ENCODE data around the gene SF3A1.
"Not testable (repeated sequence)": the region's sequence is repeated elsewhere in the genome, so short reads cannot be mapped to it uniquely, and the experiment has no call there.

The SF3A1 gene, protein sequence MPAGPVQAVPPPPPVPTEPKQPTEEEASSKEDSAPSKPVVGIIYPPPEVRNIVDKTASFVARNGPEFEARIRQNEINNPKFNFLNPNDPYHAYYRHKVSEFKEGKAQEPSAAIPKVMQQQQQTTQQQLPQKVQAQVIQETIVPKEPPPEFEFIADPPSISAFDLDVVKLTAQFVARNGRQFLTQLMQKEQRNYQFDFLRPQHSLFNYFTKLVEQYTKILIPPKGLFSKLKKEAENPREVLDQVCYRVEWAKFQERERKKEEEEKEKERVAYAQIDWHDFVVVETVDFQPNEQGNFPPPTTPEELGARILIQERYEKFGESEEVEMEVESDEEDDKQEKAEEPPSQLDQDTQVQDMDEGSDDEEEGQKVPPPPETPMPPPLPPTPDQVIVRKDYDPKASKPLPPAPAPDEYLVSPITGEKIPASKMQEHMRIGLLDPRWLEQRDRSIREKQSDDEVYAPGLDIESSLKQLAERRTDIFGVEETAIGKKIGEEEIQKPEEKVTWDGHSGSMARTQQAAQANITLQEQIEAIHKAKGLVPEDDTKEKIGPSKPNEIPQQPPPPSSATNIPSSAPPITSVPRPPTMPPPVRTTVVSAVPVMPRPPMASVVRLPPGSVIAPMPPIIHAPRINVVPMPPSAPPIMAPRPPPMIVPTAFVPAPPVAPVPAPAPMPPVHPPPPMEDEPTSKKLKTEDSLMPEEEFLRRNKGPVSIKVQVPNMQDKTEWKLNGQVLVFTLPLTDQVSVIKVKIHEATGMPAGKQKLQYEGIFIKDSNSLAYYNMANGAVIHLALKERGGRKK

DNA sequence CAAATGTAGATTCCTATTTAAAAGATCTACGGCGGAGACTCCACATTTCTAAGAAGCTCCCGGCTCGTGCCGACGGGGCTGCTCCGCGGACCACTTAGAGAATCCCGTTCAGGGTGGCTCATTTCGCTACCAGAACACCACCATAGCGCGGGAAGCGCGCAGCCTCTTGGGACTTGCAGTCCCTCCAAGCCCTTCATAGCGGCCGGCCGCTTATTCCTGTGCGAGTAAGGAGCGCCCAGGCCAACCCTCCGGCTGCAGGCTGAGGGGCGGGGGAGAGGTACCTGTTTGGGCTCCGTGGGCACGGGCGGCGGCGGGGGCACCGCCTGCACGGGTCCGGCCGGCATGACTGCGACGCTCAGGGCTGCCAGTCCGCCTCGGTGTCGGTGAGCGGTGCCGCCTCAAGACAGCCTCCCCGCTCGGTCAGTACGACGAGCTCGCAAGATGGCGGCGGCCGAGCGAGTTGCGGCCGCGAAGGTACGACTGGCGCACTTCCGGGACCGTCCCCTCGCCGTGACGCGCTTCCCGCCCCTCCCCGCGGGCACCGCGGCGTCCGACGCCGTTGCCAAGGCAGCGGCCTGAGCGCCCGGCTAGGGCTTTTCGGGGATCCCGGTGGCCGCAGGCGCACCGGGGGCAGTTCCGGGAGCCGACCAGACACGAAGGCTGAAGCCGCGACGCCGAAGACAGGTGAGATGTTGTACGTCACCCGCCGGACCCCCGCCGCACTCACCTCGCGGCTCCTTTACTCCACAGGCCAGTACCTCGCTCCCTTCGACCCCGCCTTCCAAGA is at the start of gene SF3A1, which contains the start of gene CCDC157:
TSS of gene SF3A1 (minus strand) at position 446 of the 787 bp plus-strand sequence. CDS start at position 344, 102 bp downstream.
TSS of gene CCDC157 (plus strand) at position 559 of the 787 bp plus-strand sequence. CDS start 8,994 bp downstream, outside the sequence.
- Histone ChIP-seq H3K79me2 (ENCODE audit: insufficient read depth, low read depth) (peaks cover 35% of the 10 kb centered on the region), H3K4me3 (IDR thresholded peaks at IDR 0.05; ENCODE audit: insufficient read depth, low read depth, low read length) (no peak within 1 kb of the TSS), H2AFZ (ENCODE audit: low read depth) (peak within 1 kb of the TSS; percentile 71), H3K27ac (peak within 1 kb of the TSS; percentile 79), H3K4me2 (peak within 1 kb of the TSS; percentile 68), H3K27me3 (ENCODE audit: insufficient read depth, low read depth) (no peaks in the 10 kb centered on the region), H4K20me1 (ENCODE audit: insufficient read depth) (no peaks in the 10 kb centered on the region), H3K9ac (peak within 1 kb of the TSS; percentile 96), H3K36me3 (ENCODE audit: insufficient read depth) (no peaks in the 10 kb centered on the region), H3K4me1 (ENCODE audit: low read depth, poor library complexity, severe bottlenecking) (peaks cover 28% of the 10 kb centered on the region)
- TF ChIP-seq, protein P1, sequence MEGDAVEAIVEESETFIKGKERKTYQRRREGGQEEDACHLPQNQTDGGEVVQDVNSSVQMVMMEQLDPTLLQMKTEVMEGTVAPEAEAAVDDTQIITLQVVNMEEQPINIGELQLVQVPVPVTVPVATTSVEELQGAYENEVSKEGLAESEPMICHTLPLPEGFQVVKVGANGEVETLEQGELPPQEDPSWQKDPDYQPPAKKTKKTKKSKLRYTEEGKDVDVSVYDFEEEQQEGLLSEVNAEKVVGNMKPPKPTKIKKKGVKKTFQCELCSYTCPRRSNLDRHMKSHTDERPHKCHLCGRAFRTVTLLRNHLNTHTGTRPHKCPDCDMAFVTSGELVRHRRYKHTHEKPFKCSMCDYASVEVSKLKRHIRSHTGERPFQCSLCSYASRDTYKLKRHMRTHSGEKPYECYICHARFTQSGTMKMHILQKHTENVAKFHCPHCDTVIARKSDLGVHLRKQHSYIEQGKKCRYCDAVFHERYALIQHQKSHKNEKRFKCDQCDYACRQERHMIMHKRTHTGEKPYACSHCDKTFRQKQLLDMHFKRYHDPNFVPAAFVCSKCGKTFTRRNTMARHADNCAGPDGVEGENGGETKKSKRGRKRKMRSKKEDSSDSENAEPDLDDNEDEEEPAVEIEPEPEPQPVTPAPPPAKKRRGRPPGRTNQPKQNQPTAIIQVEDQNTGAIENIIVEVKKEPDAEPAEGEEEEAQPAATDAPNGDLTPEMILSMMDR (conservative IDR thresholded peaks at IDR 0.05; ENCODE audit: low read depth, low read length) = no peak

DNA sequence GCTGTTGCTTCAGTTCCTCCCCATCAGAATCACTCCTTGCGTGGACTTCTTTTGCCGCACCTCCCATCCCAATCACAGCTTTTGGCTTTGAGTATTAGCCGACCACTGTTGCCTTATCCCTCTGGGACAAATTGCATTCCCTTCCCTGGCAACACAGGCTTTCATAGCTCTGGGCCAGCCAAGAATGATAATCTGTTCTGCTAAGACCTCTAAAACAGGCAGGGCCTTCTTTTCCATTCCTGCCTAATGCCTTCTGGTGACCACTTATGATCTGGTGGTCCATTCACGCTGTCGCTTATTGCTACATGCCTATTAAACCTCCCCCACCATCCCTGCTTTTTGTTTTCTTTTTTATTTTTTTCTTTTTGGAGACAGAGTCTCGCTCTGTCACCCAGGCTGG is 49.7 kb upstream of the SF3A1 start:
- Histone ChIP-seq H3K27me3 (ENCODE audit: insufficient read depth, low read depth) (no peaks in the 10 kb centered on the region), H3K9ac (no peak overlapping the region), H3K27ac (no peak overlapping the region), H3K4me1 (ENCODE audit: low read depth, poor library complexity, severe bottlenecking) (no peaks in the 10 kb centered on the region), H4K20me1 (ENCODE audit: insufficient read depth) (no peaks in the 10 kb centered on the region), H2AFZ (ENCODE audit: low read depth) (no peak overlapping the region), H3K4me3 (IDR thresholded peaks at IDR 0.05; ENCODE audit: insufficient read depth, low read depth, low read length) (no peak overlapping the region), H3K79me2 (ENCODE audit: insufficient read depth, low read depth) (no peaks in the 10 kb centered on the region), H3K36me3 (ENCODE audit: insufficient read depth) (no peaks in the 10 kb centered on the region), H3K4me2 (no peak overlapping the region)
- TF ChIP-seq, protein P1 (conservative IDR thresholded peaks at IDR 0.05; ENCODE audit: low read depth, low read length) = no peak

DNA sequence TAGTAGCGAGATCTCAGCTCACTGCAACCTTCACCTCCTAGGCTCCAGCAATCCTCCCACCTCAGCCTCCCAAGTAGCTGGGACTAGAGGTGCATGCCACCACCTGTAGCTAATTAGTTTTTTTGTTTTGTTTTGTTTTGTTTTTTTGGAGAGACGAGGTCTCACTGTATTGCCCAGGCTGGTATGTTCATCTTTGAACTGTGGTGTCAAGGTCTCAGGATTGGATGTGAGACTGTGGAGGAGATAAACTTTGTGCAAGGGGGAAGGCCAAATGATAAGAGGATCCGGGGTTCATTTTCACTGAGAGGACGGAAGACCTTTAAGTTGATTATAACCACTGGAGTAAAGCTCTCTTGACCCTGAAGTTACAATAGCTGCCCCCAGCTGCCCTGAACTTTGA is 49.0 kb upstream of the SF3A1 start:
- Histone ChIP-seq H2AFZ (ENCODE audit: low read depth) (no peak overlapping the region), H3K27ac (no peak overlapping the region), H3K27me3 (ENCODE audit: insufficient read depth, low read depth) (no peaks in the 10 kb centered on the region), H3K79me2 (ENCODE audit: insufficient read depth, low read depth) (no peaks in the 10 kb centered on the region), H3K4me3 (IDR thresholded peaks at IDR 0.05; ENCODE audit: insufficient read depth, low read depth, low read length) (no peak overlapping the region), H3K36me3 (ENCODE audit: insufficient read depth) (no peaks in the 10 kb centered on the region), H3K4me1 (ENCODE audit: low read depth, poor library complexity, severe bottlenecking) (no peaks in the 10 kb centered on the region), H3K4me2 (no peak overlapping the region), H4K20me1 (ENCODE audit: insufficient read depth) (no peaks in the 10 kb centered on the region), H3K9ac (no peak overlapping the region)
- TF ChIP-seq, protein P1 (conservative IDR thresholded peaks at IDR 0.05; ENCODE audit: low read depth, low read length) = no peak

DNA sequence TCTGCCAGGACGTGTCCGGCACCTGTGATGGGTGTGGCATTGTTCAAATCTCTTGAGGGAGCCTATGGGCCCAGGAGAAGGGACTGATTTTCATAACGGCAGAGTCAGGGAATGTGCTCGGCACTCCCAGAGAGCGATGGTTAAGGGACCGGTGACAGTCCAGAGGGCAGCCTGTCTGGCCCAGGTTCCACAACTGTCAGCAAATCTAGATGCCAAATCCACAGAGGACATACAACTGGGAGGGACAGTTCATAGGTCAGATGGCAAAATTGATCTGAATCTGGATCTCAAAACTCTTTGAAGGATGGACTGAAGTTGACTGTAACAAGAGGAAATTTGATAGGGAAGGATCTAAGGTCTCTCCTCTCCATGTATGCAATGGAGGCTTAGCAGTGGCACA is 47.6 kb upstream of the SF3A1 start:
- no peaks in the 10 kb centered on the region for H4K20me1 ChIP-seq (ENCODE audit: insufficient read depth)
- TF ChIP-seq, protein P1 (conservative IDR thresholded peaks at IDR 0.05; ENCODE audit: low read depth, low read length) = no peak
- H3K4me2 ChIP-seq = no peak overlapping the region
- H3K27me3 ChIP-seq (ENCODE audit: insufficient read depth, low read depth) = no peaks in the 10 kb centered on the region
- H3K27ac ChIP-seq = no peak overlapping the region
- no peaks in the 10 kb centered on the region for H3K4me1 ChIP-seq (ENCODE audit: low read depth, poor library complexity, severe bottlenecking)
- no peak overlapping the region for H3K4me3 ChIP-seq (IDR thresholded peaks at IDR 0.05; ENCODE audit: insufficient read depth, low read depth, low read length)
- no peaks in the 10 kb centered on the region for H3K36me3 ChIP-seq (ENCODE audit: insufficient read depth)
- H3K79me2 ChIP-seq (ENCODE audit: insufficient read depth, low read depth) = no peaks in the 10 kb centered on the region
- no peak overlapping the region for H2AFZ ChIP-seq (ENCODE audit: low read depth)
- no peak overlapping the region for H3K9ac ChIP-seq

DNA sequence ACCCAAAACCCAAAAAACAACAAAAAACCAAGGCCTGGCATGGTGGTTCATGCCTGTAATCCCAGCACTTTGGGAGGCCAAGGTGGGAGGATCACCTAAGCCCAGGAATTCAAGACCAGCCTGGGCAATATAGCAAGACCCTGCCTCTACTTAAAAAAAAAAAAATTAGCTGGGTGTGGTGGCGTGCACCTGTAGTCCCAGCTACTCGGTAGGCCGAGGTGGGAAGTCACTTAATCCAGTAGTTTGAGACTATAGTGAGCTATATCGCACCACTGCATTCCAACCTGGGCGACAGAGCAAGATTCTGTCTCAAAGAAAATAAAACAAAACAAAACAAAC is 46.0 kb upstream of the SF3A1 start:
- not testable (repeated sequence) for H3K79me2 ChIP-seq (ENCODE audit: insufficient read depth, low read depth); H3K4me2 ChIP-seq; H4K20me1 ChIP-seq (ENCODE audit: insufficient read depth); H3K27ac ChIP-seq; H3K4me3 ChIP-seq (IDR thresholded peaks at IDR 0.05; ENCODE audit: insufficient read depth, low read depth, low read length); H2AFZ ChIP-seq (ENCODE audit: low read depth); H3K9ac ChIP-seq; H3K36me3 ChIP-seq (ENCODE audit: insufficient read depth); H3K4me1 ChIP-seq (ENCODE audit: low read depth, poor library complexity, severe bottlenecking)
- peaks cover 11% of the 10 kb centered on the region; the same call in 1 of the 2 replicates for H3K27me3 ChIP-seq (ENCODE audit: insufficient read depth, low read depth)

Measured in KMS-11 (cell line).